A549 (cell line): Measurements from ENCODE around the gene EYA2. TPM values are rescaled to one million over a fixed set of nuclear protein-coding genes. Genes with fewer than 3 reads are reported as not detected.

Experiments
- ATAC-seq, 2 experiments: fragments of 200-7000 bp in 1 of 2; fragments of >200 bp in 1 of 2; cut with Nextera tagmentation in 1 of 2; cut with Tn5 transposase in 1 of 2; 3 replicates each; pipeline versions ENCODE4 v1.8.0 to v1.9.1; 2018 to 2020; ENCODE audit warnings: mild to moderate bottlenecking in 1 of 2, moderate library complexity in 1 of 2
- CTCF ChIA-PET: fragments of 300-600 bp; sonication (Branson Sonifier 250); formaldehyde crosslinking; extraction: SDS; loops from one replicate; lab custom pipeline; 2021; ENCODE audit warnings: antibody characterized with exemption, inconsistent platforms; lab: Yijun Ruan, JAX
- POLR2A ChIA-PET: fragments of 350-600 bp; formaldehyde crosslinking; extraction: SDS; loops from one replicate; lab custom pipeline; 2021; ENCODE audit warnings: antibody characterized with exemption, inconsistent platforms; lab: Yijun Ruan, JAX
- DNase-seq, 2 experiments: peaks; one replicate each; pipeline versions ENCODE4 v3.0.0 to v3.0.0-alpha.2; 2011 to 2016; ENCODE audit warnings: low read depth in 1 of 2, low spot score in 1 of 2
- FAIRE-seq: peaks from 2 replicates; lab custom pipeline; 2011; peaks lifted over from hg19 to GRCh38; lab: Jason Lieb, UNC
- H3K27ac ChIP-seq, 2 experiments: fragments of >200 bp; sonication (Bioruptor Twin); formaldehyde crosslinking; 3 replicates each; pipeline ENCODE4 v1.5.1; 2016 to 2017
- H3K4me1 ChIP-seq: fragments of >200 bp; sonication (Bioruptor Twin); formaldehyde crosslinking; 3 replicates; pipeline ENCODE4 v1.6.1; 2016
- H3K4me2 ChIP-seq: fragments of >200 bp; sonication (Bioruptor Twin); formaldehyde crosslinking; 3 replicates; pipeline ENCODE4 v1.6.1; 2016
- H3K4me3 ChIP-seq: fragments of >200 bp; sonication (Bioruptor Twin); formaldehyde crosslinking; 3 replicates; pipeline ENCODE4 v1.5.1; 2016
- H3K9me3 ChIP-seq: fragments of >200 bp; sonication (Bioruptor Twin); formaldehyde crosslinking; 3 replicates; pipeline ENCODE4 v1.6.1; 2016
- BHLHE40 ChIP-seq: IDR thresholded peaks from 2 replicates; pipeline ENCODE4 v1.6.1; 2012; ENCODE audit warnings: low read depth, low read length, inconsistent platforms
- CBX2 ChIP-seq: fragments of 200-600 bp; sonication (generic); IDR thresholded peaks from 2 replicates; pipeline ENCODE4 v1.6.1; 2016; ENCODE audit warnings: low read depth, mild to moderate bottlenecking, borderline replicate concordance
- CEBPB ChIP-seq, 2 experiments: fragments of >200 bp in 1 of 2; sonication (Bioruptor Twin) in 1 of 2; formaldehyde crosslinking in 1 of 2; IDR thresholded peaks; 2 replicates each; pipeline ENCODE4 v1.6.1; 2012 to 2016
- CHD4 ChIP-seq: fragments of 200-600 bp; sonication (generic); IDR thresholded peaks from 2 replicates; pipeline ENCODE4 v1.6.1; 2016; ENCODE audit warnings: antibody characterized with exemption, mild to moderate bottlenecking, borderline replicate concordance
- EP300 ChIP-seq, 2 experiments: fragments of >200 bp; sonication (Bioruptor Twin); formaldehyde crosslinking; IDR thresholded peaks; 2 replicates in 1 of 2; 3 replicates in 1 of 2; pipeline ENCODE4 v1.6.1; 2016 to 2017
- ESRRA ChIP-seq: fragments of 150-350 bp; IDR thresholded peaks from 2 replicates; pipeline ENCODE4 v1.6.1; 2014; ENCODE audit warnings: mild to moderate bottlenecking, low read length, borderline replicate concordance
- FOSL2 ChIP-seq, 2 experiments: fragments of 450-650 bp in 1 of 2; fragments of >200 bp in 1 of 2; sonication (Bioruptor Twin) in 1 of 2; formaldehyde crosslinking; IDR thresholded peaks; 2 replicates each; pipeline versions ENCODE4 v1.5.0 to v1.6.1; 2016 to 2020; ENCODE audit warnings: mild to moderate bottlenecking in 1 of 2, moderate library complexity in 1 of 2
- FOXS1 ChIP-seq: fragments of 250-450 bp; sonication (Bioruptor Pico); IDR thresholded peaks from 2 replicates; pipeline ENCODE4 v1.5.0; 2020; ENCODE audit warnings: mild to moderate bottlenecking, moderate library complexity
- HOXB13 ChIP-seq: fragments of 250-450 bp; sonication (Bioruptor Pico); IDR thresholded peaks from 2 replicates; pipeline ENCODE4 v1.5.0; 2020; ENCODE audit warnings: low read depth, mild to moderate bottlenecking, moderate library complexity
- HOXB5 ChIP-seq: fragments of 250-450 bp; sonication (Bioruptor Pico); IDR thresholded peaks from 2 replicates; pipeline ENCODE4 v1.5.0; 2020; ENCODE audit warnings: mild to moderate bottlenecking, moderate library complexity
- MAFK ChIP-seq: fragments of 450-650 bp; IDR thresholded peaks from 2 replicates; pipeline ENCODE4 v1.6.1; 2014; ENCODE audit not compliant: partially characterized antibody
- PHF8 ChIP-seq: fragments of 200-600 bp; sonication (generic); IDR thresholded peaks from 2 replicates; pipeline ENCODE4 v1.6.1; 2016; ENCODE audit warnings: low read depth, mild to moderate bottlenecking, antibody characterized with exemption, moderate library complexity, borderline replicate concordance
- POLR2AphosphoS2 ChIP-seq: conservative IDR thresholded peaks from 2 replicates; pipeline ENCODE4 v1.6.1; 2012; ENCODE audit warnings: low read length, improper control_type of control experiment, inconsistent platforms
- RARB ChIP-seq: fragments of 250-450 bp; sonication (Bioruptor Pico); IDR thresholded peaks from 2 replicates; pipeline ENCODE4 v1.8.0; 2021; ENCODE audit warnings: mild to moderate bottlenecking, moderate library complexity
- RFX5 ChIP-seq: fragments of 450-650 bp; IDR thresholded peaks from 2 replicates; pipeline ENCODE4 v1.7.1; 2014; ENCODE audit warnings: antibody characterized with exemption, mild to moderate bottlenecking, moderate library complexity
- SMC3 ChIP-seq: fragments of >200 bp; sonication (Bioruptor Twin); formaldehyde crosslinking; IDR thresholded peaks from 3 replicates; pipeline ENCODE4 v1.6.1; 2018; ENCODE audit warnings: inconsistent platforms
- TP53 ChIP-seq: fragments of 250-450 bp; sonication (Bioruptor Pico); IDR thresholded peaks from 2 replicates; pipeline ENCODE4 v1.5.0; 2021; ENCODE audit warnings: mild to moderate bottlenecking, moderate library complexity
- ZC3H11A ChIP-seq: fragments of 450-650 bp; IDR thresholded peaks from 2 replicates; pipeline ENCODE4 v1.6.1; 2014; ENCODE audit warnings: antibody characterized with exemption, mild to moderate bottlenecking
- ZFP36 ChIP-seq: fragments of 450-650 bp; IDR thresholded peaks from 2 replicates; pipeline ENCODE4 v1.6.1; 2014; ENCODE audit warnings: borderline replicate concordance; ENCODE audit not compliant: partially characterized antibody
- ZNF302 ChIP-seq: fragments of 250-450 bp; sonication (Bioruptor Pico); IDR thresholded peaks from 2 replicates; pipeline ENCODE4 v1.9.0; 2021; ENCODE audit warnings: inconsistent platforms, mild to moderate bottlenecking, moderate library complexity
- ZSCAN20 ChIP-seq: fragments of 250-450 bp; sonication (Bioruptor Pico); IDR thresholded peaks from 2 replicates; pipeline ENCODE4 v1.8.0; 2022; ENCODE audit warnings: mild to moderate bottlenecking, moderate library complexity
- WGBS: methylation state at CpG from one replicate; pipeline ENCODE4 v1.1.6; 2017; ENCODE audit errors: missing lambda C conversion rate; 5-methylcytosine and 5-hydroxymethylcytosine counted together
- polyA plus RNA-seq, 4 experiments: library from polyadenylated mRNA; depleted of rRNA in 3 of 4; stranded (reverse); fragments of >200 nt; fragmentation: RNase III in 1 of 4; extraction: RNeasy Plus Mini Kit Qiagen cat#74134 plus additional on column Dnase treatment in 1 of 4; gene quantifications; 2 replicates in 3 of 4; 3 replicates in 1 of 4; pipeline ENCODE4 v1.2.3, GENCODE V29; 2011 to 2017
- TF ChIP-seq, protein P1 (sequence below): fragments of >200 bp; sonication (Bioruptor Twin); formaldehyde crosslinking; IDR thresholded peaks from 3 replicates; pipeline ENCODE4 v1.5.1; 2016
- TF ChIP-seq, protein P2 (sequence below): IDR thresholded peaks from 2 replicates; pipeline ENCODE4 v1.6.1; 2012; ENCODE audit warnings: low read depth, borderline replicate concordance

Gene EYA2
- polyA plus RNA-seq, 2 of the 4 experiments (the other 2 are of a cell fraction) = 4.5 to 4.6 TPM

DNA sequence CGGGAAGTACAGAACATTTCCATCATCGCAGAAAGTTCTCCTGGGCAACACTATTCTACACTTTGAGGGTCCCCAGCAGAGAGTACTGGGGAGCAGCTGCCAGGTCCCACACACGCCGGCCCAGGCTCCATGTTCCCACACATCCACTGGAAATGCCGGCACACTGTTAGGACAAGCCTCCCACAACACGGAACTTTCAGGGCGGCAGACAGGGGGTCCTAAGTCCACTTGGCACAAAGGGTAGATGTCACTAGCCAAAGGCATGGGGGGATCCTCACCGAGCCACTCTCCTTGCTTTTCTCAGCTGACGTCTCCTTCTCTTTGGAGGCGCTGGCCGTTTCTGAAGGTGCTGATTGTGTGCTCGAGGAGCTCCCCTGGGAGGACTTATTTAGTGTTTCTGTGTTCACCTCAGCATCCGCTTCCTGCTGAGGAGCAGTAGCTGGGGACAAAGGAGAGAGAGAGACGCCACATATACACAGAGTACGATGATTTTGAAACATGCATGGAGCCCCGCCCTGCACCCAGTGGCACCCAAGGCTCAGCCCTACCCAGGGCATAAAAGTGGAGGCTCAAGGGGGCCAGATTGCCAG, 326.5 kb downstream of the EYA2 start:
- Histone ChIP-seq H3K4me2 (no peak overlapping the region), H3K9me3 (no peaks in the 10 kb centered on the region), H3K4me3 (no peak overlapping the region), H3K4me1 (no peaks in the 10 kb centered on the region), H3K27ac (no peak overlapping the region)
- POLR2A ChIA-PET = no interaction called here
- 91% methylated on average over 16 of the region's 16 CpGs for WGBS
- no peak for FAIRE-seq
- CTCF ChIA-PET = interaction anchor here (0.6 to 1.7 kb wide), 6 partner anchors 15 to 163 kb away, joined by 3 to 10 read pairs (median 4); no protein-coding TSS in a partner anchor
- ATAC-seq = no peak
- TF ChIP-seq ZNF302 (CRISPR knock-in tag) = no peak
- DNase-seq = no peak

DNA sequence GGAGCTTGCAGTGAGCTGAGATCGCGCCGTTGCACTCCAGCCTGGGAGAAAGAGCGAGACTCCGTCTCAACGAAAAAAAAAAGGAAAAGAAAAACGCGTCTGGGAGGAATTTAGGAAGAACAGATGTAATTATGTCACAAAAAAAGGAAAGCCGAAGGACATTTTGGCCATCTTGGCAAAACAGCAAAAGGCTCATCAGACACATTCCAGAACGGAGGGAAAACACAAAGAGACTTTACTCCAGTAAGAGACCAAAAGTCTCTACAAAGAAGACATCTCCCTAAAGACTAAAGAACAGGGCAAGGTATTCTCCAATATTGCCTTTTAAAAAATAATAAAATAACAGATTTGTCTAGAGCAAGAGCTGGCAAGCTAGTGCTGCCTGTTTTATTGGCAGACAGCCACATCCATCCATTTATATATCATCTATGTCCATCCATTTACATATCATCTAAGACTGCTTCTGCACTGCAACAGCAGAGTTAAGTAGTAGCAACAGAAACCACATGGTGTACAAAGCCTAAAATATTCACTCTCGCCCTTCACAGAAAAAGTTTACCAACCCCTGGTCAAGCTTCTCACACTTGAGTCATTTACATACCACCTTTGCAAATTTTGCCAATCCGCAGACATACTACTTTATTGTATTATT, 328.0 kb downstream of the EYA2 start:
- DNase-seq (no peak), ATAC-seq (no peak), FAIRE-seq (no peak)
- TF ChIP-seq EP300 (IDR thresholded peaks at IDR 0.05) = no peak
- no peak for TF ChIP-seq SMC3
- no peak for TF ChIP-seq PHF8
- TF ChIP-seq POLR2AphosphoS2 = no peak
- no peak for TF ChIP-seq HOXB13 (CRISPR knock-in tag)
- TF ChIP-seq TP53 (CRISPR knock-in tag) = no peak
- TF ChIP-seq ZC3H11A = no peak
- TF ChIP-seq RARB = no peak
- TF ChIP-seq BHLHE40 = no peak
- TF ChIP-seq MAFK = no peak
- no peak for TF ChIP-seq RFX5
- no peak for TF ChIP-seq FOSL2 (IDR thresholded peaks at IDR 0.05)
- TF ChIP-seq FOSL2 (CRISPR knock-in tag; IDR thresholded peaks at IDR 0.05) = no peak
- TF ChIP-seq CEBPB (IDR thresholded peaks at IDR 0.05) = no peak
- H3K9me3 ChIP-seq = no peaks in the 10 kb centered on the region
- H3K4me1 ChIP-seq = no peaks in the 10 kb centered on the region
- H3K4me3 ChIP-seq = no peak overlapping the region
- 94% methylated on average over 12 of the region's 12 CpGs for WGBS
- POLR2A ChIA-PET = no interaction called here
- no peak overlapping the region for H3K4me2 ChIP-seq
- no peak overlapping the region for H3K27ac ChIP-seq
- CTCF ChIA-PET = interaction anchor here (1.2 to 1.7 kb wide), 4 partner anchors 9 to 162 kb away, joined by 4 to 5 read pairs (median 4); no protein-coding TSS in a partner anchor

DNA sequence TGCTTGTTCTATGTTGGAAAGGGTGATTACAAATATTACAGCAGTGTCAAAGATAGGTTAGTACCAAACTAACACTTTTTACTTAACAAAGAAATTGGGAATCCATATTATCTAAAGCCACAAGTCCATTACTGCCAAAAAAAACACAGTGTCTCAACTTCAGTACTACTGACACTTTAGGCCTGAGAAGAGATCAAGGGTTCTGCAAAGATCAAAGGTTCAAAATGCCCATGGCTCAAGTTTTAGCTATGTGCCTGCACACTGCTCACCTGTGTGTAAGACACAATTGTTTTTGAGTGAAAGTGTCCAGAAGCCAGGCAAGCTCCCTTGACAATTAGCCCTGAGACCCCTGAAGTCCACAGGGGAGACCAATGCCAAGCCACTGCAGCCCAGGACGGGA, 329.3 kb downstream of the EYA2 start:
- no peaks in the 10 kb centered on the region for H3K4me1 ChIP-seq
- 91% methylated on average over 1 of the region's 1 CpG for WGBS
- no peak for ATAC-seq
- no peak overlapping the region for H3K4me2 ChIP-seq
- H3K27ac ChIP-seq = no peak overlapping the region
- FAIRE-seq = no peak
- ChIA-PET CTCF (interaction anchor here (0.5 kb wide), 1 partner anchor 72 kb away, joined by 4 read pairs; no protein-coding TSS in a partner anchor), POLR2A (no interaction called here)
- no peak for DNase-seq
- TF ChIP-seq ZSCAN20 (CRISPR knock-in tag) (no peak), TP53 (CRISPR knock-in tag) (no peak), HOXB5 (CRISPR knock-in tag) (no peak), CBX2 (no peak), FOXS1 (CRISPR knock-in tag) (no peak), EP300 (IDR thresholded peaks at IDR 0.05) (no peak), SMC3 (no peak), CHD4 (no peak), ZC3H11A (no peak), ZFP36 (no peak), ESRRA (no peak)
- TF ChIP-seq, protein P1, sequence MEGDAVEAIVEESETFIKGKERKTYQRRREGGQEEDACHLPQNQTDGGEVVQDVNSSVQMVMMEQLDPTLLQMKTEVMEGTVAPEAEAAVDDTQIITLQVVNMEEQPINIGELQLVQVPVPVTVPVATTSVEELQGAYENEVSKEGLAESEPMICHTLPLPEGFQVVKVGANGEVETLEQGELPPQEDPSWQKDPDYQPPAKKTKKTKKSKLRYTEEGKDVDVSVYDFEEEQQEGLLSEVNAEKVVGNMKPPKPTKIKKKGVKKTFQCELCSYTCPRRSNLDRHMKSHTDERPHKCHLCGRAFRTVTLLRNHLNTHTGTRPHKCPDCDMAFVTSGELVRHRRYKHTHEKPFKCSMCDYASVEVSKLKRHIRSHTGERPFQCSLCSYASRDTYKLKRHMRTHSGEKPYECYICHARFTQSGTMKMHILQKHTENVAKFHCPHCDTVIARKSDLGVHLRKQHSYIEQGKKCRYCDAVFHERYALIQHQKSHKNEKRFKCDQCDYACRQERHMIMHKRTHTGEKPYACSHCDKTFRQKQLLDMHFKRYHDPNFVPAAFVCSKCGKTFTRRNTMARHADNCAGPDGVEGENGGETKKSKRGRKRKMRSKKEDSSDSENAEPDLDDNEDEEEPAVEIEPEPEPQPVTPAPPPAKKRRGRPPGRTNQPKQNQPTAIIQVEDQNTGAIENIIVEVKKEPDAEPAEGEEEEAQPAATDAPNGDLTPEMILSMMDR = no peak
- TF ChIP-seq, protein P2, sequence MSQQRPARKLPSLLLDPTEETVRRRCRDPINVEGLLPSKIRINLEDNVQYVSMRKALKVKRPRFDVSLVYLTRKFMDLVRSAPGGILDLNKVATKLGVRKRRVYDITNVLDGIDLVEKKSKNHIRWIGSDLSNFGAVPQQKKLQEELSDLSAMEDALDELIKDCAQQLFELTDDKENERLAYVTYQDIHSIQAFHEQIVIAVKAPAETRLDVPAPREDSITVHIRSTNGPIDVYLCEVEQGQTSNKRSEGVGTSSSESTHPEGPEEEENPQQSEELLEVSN = no peak
- H3K4me3 ChIP-seq = no peak overlapping the region
- no peaks in the 10 kb centered on the region for H3K9me3 ChIP-seq
